Measurements from ENCODE around the gene KPRP.

KPRP gene

GRCh38 chr1:152757747-152758146, at the start of gene KPRP:
Gene KPRP (plus strand): TSS chr1:152758025. CDS start chr1:152759589, 1,564 bp downstream.
- DNase-seq (ENCODE audit: low read depth in 2 of 2) = no peak

- no peak for DNase-seq (ENCODE audit: low read depth in 2 of 2)
Observed at GRCh38 chr1:152718238-152718637, 39.6 kb upstream of the KPRP start.

- DNase-seq (ENCODE audit: low read depth in 2 of 2) = no peak
Observed at GRCh38 chr1:152725261-152725660, 32.6 kb upstream of the KPRP start.

GRCh38 chr1:152728986-152729385, 28.8 kb upstream of the KPRP start:
- DNase-seq (ENCODE audit: low read depth in 2 of 2) = no peak

GRCh38 chr1:152735648-152736047, 22.2 kb upstream of the KPRP start:
- no peak for DNase-seq (ENCODE audit: low read depth in 2 of 2)

GRCh38 chr1:152737997-152738396, 19.8 kb upstream of the KPRP start:
- DNase-seq (ENCODE audit: low read depth in 2 of 2) = no peak

- DNase-seq (ENCODE audit: low read depth in 2 of 2) = no peak
Observed at GRCh38 chr1:152739841-152740240, 18.0 kb upstream of the KPRP start.

GRCh38 chr1:152741656-152742055, 16.2 kb upstream of the KPRP start:
- no peak for DNase-seq (ENCODE audit: low read depth in 2 of 2)

GRCh38 chr1:152743371-152744145, 14.3 kb upstream of the KPRP start:
- no peak for DNase-seq (ENCODE audit: low read depth in 2 of 2)

GRCh38 chr1:152745289-152745704, 12.5 kb upstream of the KPRP start:
- DNase-seq (ENCODE audit: low read depth in 2 of 2) = no peak

- DNase-seq (ENCODE audit: low read depth in 2 of 2) = no peak
Observed at GRCh38 chr1:152745765-152746444, 11.9 kb upstream of the KPRP start.

- DNase-seq (ENCODE audit: low read depth in 2 of 2) = no peak
Observed at GRCh38 chr1:152747831-152748230, 10.0 kb upstream of the KPRP start.

- peak; percentile 14 to 20 for DNase-seq (ENCODE audit: low read depth in 2 of 2)
Observed at GRCh38 chr1:152752225-152752624, 5.6 kb upstream of the KPRP start.

- DNase-seq (ENCODE audit: low read depth in 2 of 2) = no peak
Observed at GRCh38 chr1:152753586-152753985, 4.2 kb upstream of the KPRP start.

- no peak for DNase-seq (ENCODE audit: low read depth in 2 of 2)
Observed at GRCh38 chr1:152756872-152757271, 953 bp upstream of the KPRP start.

- no peak for DNase-seq (ENCODE audit: low read depth in 2 of 2)
Observed at GRCh38 chr1:152758636-152759035, 811 bp downstream of the KPRP start.

- DNase-seq (ENCODE audit: low read depth in 2 of 2) = no peak
Observed at GRCh38 chr1:152759453-152760173, 1.8 kb downstream of the KPRP start.

GRCh38 chr1:152760551-152761190, 2.8 kb downstream of the KPRP start:
- no peak for DNase-seq (ENCODE audit: low read depth in 2 of 2)

GRCh38 chr1:152761609-152762213, 3.9 kb downstream of the KPRP start:
- DNase-seq (ENCODE audit: low read depth in 2 of 2) = no peak

GRCh38 chr1:152768847-152769533, 11.2 kb downstream of the KPRP start:
- DNase-seq (ENCODE audit: low read depth in 2 of 2) = no peak

GRCh38 chr1:152770411-152770810, 12.6 kb downstream of the KPRP start:
- no peak for DNase-seq (ENCODE audit: low read depth in 2 of 2)

Measured in fibroblast of skin of left quadriceps (primary cell).